HL-60 (cell line): ENCODE measurements around the gene GDF15.

ENCODE experiments used
- CTCF ChIP-seq: IDR thresholded peaks from one replicate; pipeline ENCODE4 v1.5.1; 2011; ENCODE audit warnings: low read length, control low read depth, inconsistent platforms; ENCODE audit not compliant: insufficient read depth
- POLR2AphosphoS5 ChIP-seq: IDR thresholded peaks from 2 replicates; pipeline ENCODE4 v1.6.1; 2012; ENCODE audit warnings: low read depth
- REST ChIP-seq: IDR thresholded peaks from 2 replicates; pipeline ENCODE4 v1.6.1; 2012; ENCODE audit warnings: low read depth; ENCODE audit not compliant: insufficient replicate concordance
- SPI1 ChIP-seq: IDR thresholded peaks from 2 replicates; pipeline ENCODE4 v1.6.1; 2012; ENCODE audit warnings: low read depth, mild to moderate bottlenecking, borderline replicate concordance

DNA sequence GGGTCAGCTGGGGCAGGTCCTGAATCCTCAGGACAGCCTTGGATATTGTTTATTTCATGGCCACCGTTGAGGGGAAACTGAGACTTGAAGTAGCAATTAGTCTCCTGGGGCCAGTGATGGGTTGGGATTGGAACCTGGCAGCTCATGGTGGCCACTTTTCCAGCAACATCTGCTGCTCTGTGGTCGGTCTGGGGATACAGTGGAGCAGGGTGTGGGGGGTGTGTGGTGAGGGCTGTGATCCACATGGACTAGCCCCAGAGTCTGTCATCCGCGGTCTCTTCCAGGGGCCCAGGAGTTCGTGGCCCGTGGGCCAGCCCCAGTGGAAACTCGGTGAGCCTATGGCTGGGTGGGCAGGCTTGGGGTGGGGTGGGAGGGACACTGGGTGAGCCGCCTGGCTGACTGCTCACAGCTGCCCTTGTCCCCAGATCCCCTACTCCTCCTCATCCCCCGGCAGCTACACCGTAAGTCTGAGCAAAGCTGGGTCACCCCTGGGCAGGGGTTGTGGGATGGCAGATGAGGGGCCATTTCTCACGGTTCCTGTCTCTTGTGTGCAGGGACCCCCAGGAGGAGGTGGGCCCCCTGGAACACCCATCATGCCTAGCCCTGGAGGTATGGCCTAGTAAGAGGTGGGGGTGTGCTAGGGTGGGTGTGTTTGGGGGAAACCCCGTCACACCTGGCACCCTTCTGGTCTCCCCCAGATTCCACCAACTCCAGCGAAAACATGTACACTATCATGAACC, 46.5 kb downstream of the GDF15 start:
- TF ChIP-seq POLR2AphosphoS5: no peak
- TF ChIP-seq CTCF: no peak
- no peak for TF ChIP-seq REST
- no peak for TF ChIP-seq SPI1
